Keratinocyte (primary cell): ENCODE data around the gene CA12.

ENCODE experiments used
- EZH2 ChIP-seq: IDR thresholded peaks from one replicate; pipeline ENCODE4 v1.6.1; 2012; ENCODE audit warnings: inconsistent platforms, mild to moderate bottlenecking, low read length, moderate library complexity
- TF ChIP-seq, protein P1 (sequence below), 3 experiments: IDR thresholded peaks in 1 of 3; conservative IDR thresholded peaks in 1 of 3; optimal IDR thresholded peaks in 1 of 3; 2 replicates in 2 of 3; 3 replicates in 1 of 3; pipeline versions ENCODE3 to v1.5.1; 2011; ENCODE audit warnings: low read length in 3 of 3, mild to moderate bottlenecking in 3 of 3, moderate library complexity in 2 of 3, control low read depth in 1 of 3, inconsistent platforms in 1 of 3; ENCODE audit not compliant: insufficient read depth in 2 of 3; ENCODE audit errors: extremely low read depth in 1 of 3

DNA sequence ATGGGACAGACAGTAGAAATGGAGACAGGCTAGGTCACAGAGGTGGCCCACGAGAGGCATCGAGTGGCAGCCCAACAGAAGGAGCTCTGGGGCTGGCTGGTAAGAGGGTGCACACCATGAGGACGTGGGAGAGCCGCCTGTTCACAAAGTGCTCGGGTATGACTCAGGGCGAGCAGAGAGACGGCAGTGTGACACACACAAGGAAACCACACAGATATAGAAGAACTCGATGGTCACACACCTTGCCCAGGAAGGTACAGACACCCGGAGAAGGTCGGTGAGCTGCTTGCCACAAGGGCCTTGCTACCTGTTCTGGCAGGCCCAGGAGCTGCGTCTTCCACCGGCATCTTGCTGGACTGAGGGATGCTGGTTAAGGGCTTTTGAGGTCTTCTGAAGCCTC lies 50.2 kb downstream of the CA12 start:
- TF ChIP-seq, protein P1, sequence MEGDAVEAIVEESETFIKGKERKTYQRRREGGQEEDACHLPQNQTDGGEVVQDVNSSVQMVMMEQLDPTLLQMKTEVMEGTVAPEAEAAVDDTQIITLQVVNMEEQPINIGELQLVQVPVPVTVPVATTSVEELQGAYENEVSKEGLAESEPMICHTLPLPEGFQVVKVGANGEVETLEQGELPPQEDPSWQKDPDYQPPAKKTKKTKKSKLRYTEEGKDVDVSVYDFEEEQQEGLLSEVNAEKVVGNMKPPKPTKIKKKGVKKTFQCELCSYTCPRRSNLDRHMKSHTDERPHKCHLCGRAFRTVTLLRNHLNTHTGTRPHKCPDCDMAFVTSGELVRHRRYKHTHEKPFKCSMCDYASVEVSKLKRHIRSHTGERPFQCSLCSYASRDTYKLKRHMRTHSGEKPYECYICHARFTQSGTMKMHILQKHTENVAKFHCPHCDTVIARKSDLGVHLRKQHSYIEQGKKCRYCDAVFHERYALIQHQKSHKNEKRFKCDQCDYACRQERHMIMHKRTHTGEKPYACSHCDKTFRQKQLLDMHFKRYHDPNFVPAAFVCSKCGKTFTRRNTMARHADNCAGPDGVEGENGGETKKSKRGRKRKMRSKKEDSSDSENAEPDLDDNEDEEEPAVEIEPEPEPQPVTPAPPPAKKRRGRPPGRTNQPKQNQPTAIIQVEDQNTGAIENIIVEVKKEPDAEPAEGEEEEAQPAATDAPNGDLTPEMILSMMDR (optimal IDR thresholded peaks at IDR 0.05 in 1 of 3, IDR thresholded peaks at IDR 0.05 in 1 of 3, conservative IDR thresholded peaks at IDR 0.05 in 1 of 3; ENCODE audit: extremely low read depth in 1 of 3, insufficient read depth in 2 of 3, low read length in 3 of 3) = peak in 1 of 3 experiments; percentile 10
- no peak for TF ChIP-seq EZH2
